ENCODE data around the gene DCAF15.

DNA sequence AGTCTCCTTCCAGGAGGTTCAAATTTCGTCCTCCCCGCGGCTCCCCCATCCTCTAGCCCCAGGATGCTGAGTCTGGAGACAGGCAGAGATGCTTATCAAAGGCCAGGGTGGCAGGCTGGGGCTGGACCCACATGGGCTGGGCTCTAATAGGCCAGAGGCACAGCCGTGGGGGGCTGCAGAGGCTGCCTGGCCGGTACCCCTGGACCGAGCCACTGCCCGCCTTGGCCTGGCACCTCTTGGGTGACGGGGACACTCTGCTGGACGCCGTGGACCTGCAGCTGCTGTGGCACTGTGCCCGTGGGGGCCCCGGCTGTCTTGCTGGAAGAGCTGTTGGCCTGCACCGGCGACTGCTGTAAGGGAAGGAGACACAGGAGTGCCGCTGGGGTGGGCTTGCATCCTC, 28.0 kb downstream of the DCAF15 start:
- TF ChIP-seq CTCF (IDR thresholded peaks at IDR 0.05) (no peak), POLR2A (IDR thresholded peaks at IDR 0.05) (no peak)

Data from body of pancreas (tissue), 4 donors.